HEK293 (cell line): ENCODE results near the gene ADAMTS20.

Experiments
- HOXD13 ChIP-seq: sonication (generic); formaldehyde crosslinking; IDR thresholded peaks from 2 replicates; pipeline ENCODE4 v1.8.0; 2022; ENCODE audit warnings: missing genetic modification reagents, borderline replicate concordance
- KLF7 ChIP-seq: fragments of 450-650 bp; formaldehyde crosslinking; IDR thresholded peaks from 2 replicates; pipeline ENCODE4 v1.5.1; 2016; ENCODE audit warnings: missing biosample characterization, missing genetic modification characterization, borderline replicate concordance
- MZF1 ChIP-seq: fragments of 450-650 bp; formaldehyde crosslinking; IDR thresholded peaks from 2 replicates; pipeline ENCODE4 v1.5.1; 2017; ENCODE audit warnings: missing biosample characterization, missing genetic modification characterization, borderline replicate concordance
- ZBTB1 ChIP-seq: fragments of 450-650 bp; formaldehyde crosslinking; IDR thresholded peaks from 2 replicates; pipeline ENCODE4 v1.5.1; 2016; ENCODE audit warnings: missing biosample characterization, missing genetic modification characterization
- ZBTB17 ChIP-seq: fragments of 450-650 bp; formaldehyde crosslinking; IDR thresholded peaks from 2 replicates; pipeline ENCODE4 v1.5.1; 2016; ENCODE audit warnings: missing biosample characterization, missing genetic modification characterization
- ZFP3 ChIP-seq: fragments of 450-650 bp; formaldehyde crosslinking; IDR thresholded peaks from 2 replicates; pipeline ENCODE4 v1.5.1; 2016; ENCODE audit warnings: low read depth, missing biosample characterization, missing genetic modification characterization
- ZIC2 ChIP-seq: fragments of 450-650 bp; formaldehyde crosslinking; IDR thresholded peaks from 2 replicates; pipeline ENCODE4 v1.5.1; 2016; ENCODE audit warnings: missing biosample characterization, missing genetic modification characterization
- ZNF155 ChIP-seq: fragments of 450-650 bp; formaldehyde crosslinking; IDR thresholded peaks from 2 replicates; pipeline ENCODE4 v1.5.1; 2016; ENCODE audit warnings: missing biosample characterization, missing genetic modification characterization
- ZNF174 ChIP-seq: fragments of 450-650 bp; formaldehyde crosslinking; IDR thresholded peaks from 2 replicates; pipeline ENCODE4 v1.5.0; 2017; ENCODE audit warnings: missing biosample characterization, mild to moderate bottlenecking, missing genetic modification characterization
- ZNF24 ChIP-seq: fragments of 450-650 bp; formaldehyde crosslinking; IDR thresholded peaks from 2 replicates; pipeline ENCODE4 v1.5.1; 2016; ENCODE audit warnings: missing biosample characterization, missing genetic modification characterization
- ZNF292 ChIP-seq: fragments of 450-650 bp; formaldehyde crosslinking; IDR thresholded peaks from 2 replicates; pipeline ENCODE4 v1.5.1; 2016; ENCODE audit warnings: low read depth, missing biosample characterization, missing genetic modification characterization, borderline replicate concordance
- ZNF302 ChIP-seq: fragments of 450-650 bp; formaldehyde crosslinking; IDR thresholded peaks from 2 replicates; pipeline ENCODE4 v1.5.1; 2016; ENCODE audit warnings: missing biosample characterization, missing genetic modification characterization, low read depth
- ZNF366 ChIP-seq: fragments of 450-650 bp; formaldehyde crosslinking; conservative IDR thresholded peaks from 2 replicates; pipeline ENCODE4 v1.5.1; 2016; ENCODE audit warnings: missing biosample characterization, missing genetic modification characterization
- ZNF37A ChIP-seq: fragments of 450-650 bp; IDR thresholded peaks from 2 replicates; pipeline ENCODE4 v1.5.1; 2018; ENCODE audit warnings: missing biosample characterization, missing genetic modification characterization
- ZNF391 ChIP-seq: fragments of 450-650 bp; formaldehyde crosslinking; IDR thresholded peaks from 2 replicates; pipeline ENCODE4 v1.5.1; 2016; ENCODE audit warnings: low read depth, missing biosample characterization, missing genetic modification characterization, borderline replicate concordance
- ZNF426 ChIP-seq: fragments of 450-650 bp; formaldehyde crosslinking; IDR thresholded peaks from 2 replicates; pipeline ENCODE4 v1.5.1; 2017; ENCODE audit warnings: missing biosample characterization, missing genetic modification characterization, mild to moderate bottlenecking, inconsistent platforms, moderate library complexity
- ZNF610 ChIP-seq: fragments of 450-650 bp; formaldehyde crosslinking; IDR thresholded peaks from 2 replicates; pipeline ENCODE4 v1.5.1; 2016; ENCODE audit warnings: missing biosample characterization, missing genetic modification characterization, borderline replicate concordance
- ZNF629 ChIP-seq: fragments of 450-650 bp; formaldehyde crosslinking; IDR thresholded peaks from 2 replicates; pipeline ENCODE4 v1.5.1; 2017; ENCODE audit warnings: missing biosample characterization, missing genetic modification characterization
- ZNF791 ChIP-seq: fragments of 450-650 bp; formaldehyde crosslinking; IDR thresholded peaks from 2 replicates; pipeline ENCODE4 v1.5.1; 2016; ENCODE audit warnings: missing biosample characterization, missing genetic modification characterization
- ZSCAN30 ChIP-seq: fragments of 450-650 bp; IDR thresholded peaks from 2 replicates; pipeline ENCODE4 v1.5.1; 2018; ENCODE audit warnings: missing biosample characterization, mild to moderate bottlenecking, missing genetic modification characterization, moderate library complexity
- TF ChIP-seq, protein P1 (sequence below): fragments of 450-650 bp; formaldehyde crosslinking; IDR thresholded peaks from 2 replicates; pipeline ENCODE4 v1.5.1; 2016; ENCODE audit warnings: missing biosample characterization, missing genetic modification characterization
- TF ChIP-seq, protein P2 (sequence below): fragments of 450-650 bp; formaldehyde crosslinking; IDR thresholded peaks from 2 replicates; pipeline ENCODE4 v1.5.1; 2016; ENCODE audit warnings: missing biosample characterization, missing genetic modification characterization
- TF ChIP-seq, protein P3 (sequence below): fragments of 450-650 bp; formaldehyde crosslinking; IDR thresholded peaks from 2 replicates; pipeline ENCODE4 v1.5.1; 2016; ENCODE audit warnings: missing biosample characterization, missing genetic modification characterization
- TF ChIP-seq, protein P4 (sequence below): fragments of 450-650 bp; formaldehyde crosslinking; IDR thresholded peaks from 2 replicates; pipeline ENCODE4 v1.5.1; 2017; ENCODE audit warnings: missing biosample characterization, mild to moderate bottlenecking, missing genetic modification characterization, moderate library complexity
- TF ChIP-seq, protein P5 (sequence below): fragments of 450-650 bp; formaldehyde crosslinking; IDR thresholded peaks from 2 replicates; pipeline ENCODE4 v1.5.1; 2017; ENCODE audit warnings: missing biosample characterization, missing genetic modification characterization
- TF ChIP-seq, protein P6 (sequence below): fragments of 450-650 bp; IDR thresholded peaks from 2 replicates; pipeline ENCODE4 v1.5.1; 2018; ENCODE audit warnings: missing biosample characterization, mild to moderate bottlenecking, missing genetic modification characterization
- TF ChIP-seq, protein P7 (sequence below): fragments of 450-650 bp; formaldehyde crosslinking; IDR thresholded peaks from 2 replicates; pipeline ENCODE4 v1.5.1; 2016; ENCODE audit warnings: missing biosample characterization, missing genetic modification characterization

ADAMTS20 gene

DNA sequence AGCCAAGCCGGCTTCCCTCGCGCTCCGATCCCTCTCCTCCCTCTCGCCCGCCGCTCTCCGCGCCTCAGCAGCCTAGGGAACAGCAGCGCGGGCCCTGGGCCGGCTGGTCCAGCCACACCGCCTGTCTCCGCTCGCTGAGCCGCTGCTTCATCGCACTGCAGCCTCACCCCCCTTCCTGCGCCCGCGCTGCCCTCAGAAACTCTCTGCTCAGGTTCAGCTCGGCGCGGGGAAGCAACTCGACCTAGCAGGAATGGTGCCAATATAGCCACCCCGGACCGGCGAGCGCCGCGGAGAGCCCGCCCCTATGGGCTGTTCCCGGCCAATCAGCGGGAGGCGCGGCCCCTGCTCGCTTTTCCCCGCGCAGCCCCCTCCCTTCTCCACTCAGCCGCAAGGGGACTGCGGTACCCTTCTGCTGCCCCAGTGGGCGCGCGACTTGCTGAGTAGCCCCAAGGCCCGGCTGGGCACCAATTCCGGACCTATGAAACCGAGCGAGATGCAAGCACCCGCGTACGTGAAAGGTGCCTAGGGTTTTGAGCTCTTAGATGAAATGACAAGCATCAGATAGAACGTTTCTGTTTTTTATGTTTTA is at the start of gene ADAMTS20 (continued):
- TF ChIP-seq, protein P1, sequence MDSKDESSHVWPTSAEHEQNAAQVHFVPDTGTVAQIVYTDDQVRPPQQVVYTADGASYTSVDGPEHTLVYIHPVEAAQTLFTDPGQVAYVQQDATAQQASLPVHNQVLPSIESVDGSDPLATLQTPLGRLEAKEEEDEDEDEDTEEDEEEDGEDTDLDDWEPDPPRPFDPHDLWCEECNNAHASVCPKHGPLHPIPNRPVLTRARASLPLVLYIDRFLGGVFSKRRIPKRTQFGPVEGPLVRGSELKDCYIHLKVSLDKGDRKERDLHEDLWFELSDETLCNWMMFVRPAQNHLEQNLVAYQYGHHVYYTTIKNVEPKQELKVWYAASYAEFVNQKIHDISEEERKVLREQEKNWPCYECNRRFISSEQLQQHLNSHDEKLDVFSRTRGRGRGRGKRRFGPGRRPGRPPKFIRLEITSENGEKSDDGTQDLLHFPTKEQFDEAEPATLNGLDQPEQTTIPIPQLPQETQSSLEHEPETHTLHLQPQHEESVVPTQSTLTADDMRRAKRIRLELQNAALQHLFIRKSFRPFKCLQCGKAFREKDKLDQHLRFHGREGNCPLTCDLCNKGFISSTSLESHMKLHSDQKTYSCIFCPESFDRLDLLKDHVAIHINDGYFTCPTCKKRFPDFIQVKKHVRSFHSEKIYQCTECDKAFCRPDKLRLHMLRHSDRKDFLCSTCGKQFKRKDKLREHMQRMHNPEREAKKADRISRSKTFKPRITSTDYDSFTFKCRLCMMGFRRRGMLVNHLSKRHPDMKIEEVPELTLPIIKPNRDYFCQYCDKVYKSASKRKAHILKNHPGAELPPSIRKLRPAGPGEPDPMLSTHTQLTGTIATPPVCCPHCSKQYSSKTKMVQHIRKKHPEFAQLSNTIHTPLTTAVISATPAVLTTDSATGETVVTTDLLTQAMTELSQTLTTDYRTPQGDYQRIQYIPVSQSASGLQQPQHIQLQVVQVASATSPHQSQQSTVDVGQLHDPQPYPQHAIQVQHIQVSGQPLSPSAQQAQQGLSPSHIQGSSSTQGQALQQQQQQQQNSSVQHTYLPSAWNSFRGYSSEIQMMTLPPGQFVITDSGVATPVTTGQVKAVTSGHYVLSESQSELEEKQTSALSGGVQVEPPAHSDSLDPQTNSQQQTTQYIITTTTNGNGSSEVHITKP, result peak; percentile 60; the same call in 1 of the 2 replicates
- TF ChIP-seq, protein P2, sequence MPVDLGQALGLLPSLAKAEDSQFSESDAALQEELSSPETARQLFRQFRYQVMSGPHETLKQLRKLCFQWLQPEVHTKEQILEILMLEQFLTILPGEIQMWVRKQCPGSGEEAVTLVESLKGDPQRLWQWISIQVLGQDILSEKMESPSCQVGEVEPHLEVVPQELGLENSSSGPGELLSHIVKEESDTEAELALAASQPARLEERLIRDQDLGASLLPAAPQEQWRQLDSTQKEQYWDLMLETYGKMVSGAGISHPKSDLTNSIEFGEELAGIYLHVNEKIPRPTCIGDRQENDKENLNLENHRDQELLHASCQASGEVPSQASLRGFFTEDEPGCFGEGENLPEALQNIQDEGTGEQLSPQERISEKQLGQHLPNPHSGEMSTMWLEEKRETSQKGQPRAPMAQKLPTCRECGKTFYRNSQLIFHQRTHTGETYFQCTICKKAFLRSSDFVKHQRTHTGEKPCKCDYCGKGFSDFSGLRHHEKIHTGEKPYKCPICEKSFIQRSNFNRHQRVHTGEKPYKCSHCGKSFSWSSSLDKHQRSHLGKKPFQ (tag by site-specific recombination), result no peak
- TF ChIP-seq ZNF174 (tag by site-specific recombination), result no peak
- no peak for TF ChIP-seq ZFP3 (tag by site-specific recombination)
- TF ChIP-seq ZNF37A, result no peak
- TF ChIP-seq MZF1 (tag by site-specific recombination), result peak; percentile 55
- TF ChIP-seq, protein P3, sequence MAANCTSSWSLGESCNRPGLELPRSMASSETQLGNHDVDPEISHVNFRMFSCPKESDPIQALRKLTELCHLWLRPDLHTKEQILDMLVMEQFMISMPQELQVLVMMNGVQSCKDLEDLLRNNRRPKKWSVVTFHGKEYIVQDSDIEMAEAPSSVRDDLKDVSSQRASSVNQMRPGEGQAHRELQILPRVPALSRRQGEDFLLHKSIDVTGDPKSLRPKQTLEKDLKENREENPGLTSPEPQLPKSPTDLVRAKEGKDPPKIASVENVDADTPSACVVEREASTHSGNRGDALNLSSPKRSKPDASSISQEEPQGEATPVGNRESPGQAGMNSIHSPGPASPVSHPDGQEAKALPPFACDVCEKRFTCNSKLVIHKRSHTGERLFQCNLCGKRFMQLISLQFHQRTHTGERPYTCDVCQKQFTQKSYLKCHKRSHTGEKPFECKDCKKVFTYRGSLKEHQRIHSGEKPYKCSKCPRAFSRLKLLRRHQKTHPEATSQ (tag by site-specific recombination), result no peak
- TF ChIP-seq ZNF629 (tag by site-specific recombination), result peak; percentile 22; the same call in 1 of the 2 replicates
- TF ChIP-seq, protein P4, sequence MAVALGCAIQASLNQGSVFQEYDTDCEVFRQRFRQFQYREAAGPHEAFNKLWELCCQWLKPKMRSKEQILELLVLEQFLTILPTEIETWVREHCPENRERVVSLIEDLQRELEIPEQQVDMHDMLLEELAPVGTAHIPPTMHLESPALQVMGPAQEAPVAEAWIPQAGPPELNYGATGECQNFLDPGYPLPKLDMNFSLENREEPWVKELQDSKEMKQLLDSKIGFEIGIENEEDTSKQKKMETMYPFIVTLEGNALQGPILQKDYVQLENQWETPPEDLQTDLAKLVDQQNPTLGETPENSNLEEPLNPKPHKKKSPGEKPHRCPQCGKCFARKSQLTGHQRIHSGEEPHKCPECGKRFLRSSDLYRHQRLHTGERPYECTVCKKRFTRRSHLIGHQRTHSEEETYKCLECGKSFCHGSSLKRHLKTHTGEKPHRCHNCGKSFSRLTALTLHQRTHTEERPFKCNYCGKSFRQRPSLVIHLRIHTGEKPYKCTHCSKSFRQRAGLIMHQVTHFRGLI, result no peak
- TF ChIP-seq ZNF366, result no peak
- no peak for TF ChIP-seq ZNF302 (tag by site-specific recombination)
- TF ChIP-seq ZNF426 (tag by site-specific recombination), result no peak
- peak; percentile 69 for TF ChIP-seq ZBTB17 (tag by site-specific recombination)
- TF ChIP-seq ZNF610 (tag by site-specific recombination), result peak; percentile 61; the same call in 1 of the 2 replicates
- TF ChIP-seq HOXD13 (CRISPR knock-in tag), result no peak
- TF ChIP-seq, protein P5, sequence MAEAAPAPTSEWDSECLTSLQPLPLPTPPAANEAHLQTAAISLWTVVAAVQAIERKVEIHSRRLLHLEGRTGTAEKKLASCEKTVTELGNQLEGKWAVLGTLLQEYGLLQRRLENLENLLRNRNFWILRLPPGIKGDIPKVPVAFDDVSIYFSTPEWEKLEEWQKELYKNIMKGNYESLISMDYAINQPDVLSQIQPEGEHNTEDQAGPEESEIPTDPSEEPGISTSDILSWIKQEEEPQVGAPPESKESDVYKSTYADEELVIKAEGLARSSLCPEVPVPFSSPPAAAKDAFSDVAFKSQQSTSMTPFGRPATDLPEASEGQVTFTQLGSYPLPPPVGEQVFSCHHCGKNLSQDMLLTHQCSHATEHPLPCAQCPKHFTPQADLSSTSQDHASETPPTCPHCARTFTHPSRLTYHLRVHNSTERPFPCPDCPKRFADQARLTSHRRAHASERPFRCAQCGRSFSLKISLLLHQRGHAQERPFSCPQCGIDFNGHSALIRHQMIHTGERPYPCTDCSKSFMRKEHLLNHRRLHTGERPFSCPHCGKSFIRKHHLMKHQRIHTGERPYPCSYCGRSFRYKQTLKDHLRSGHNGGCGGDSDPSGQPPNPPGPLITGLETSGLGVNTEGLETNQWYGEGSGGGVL, result no peak
- TF ChIP-seq ZNF791 (tag by site-specific recombination), result no peak
- TF ChIP-seq ZSCAN30 (tag by site-specific recombination), result 0 out of 2 replicates have a peak, but pooled peaks have one; percentile 9
- no peak for TF ChIP-seq KLF7 (tag by site-specific recombination)
- no peak for TF ChIP-seq ZNF24
- TF ChIP-seq, protein P6, sequence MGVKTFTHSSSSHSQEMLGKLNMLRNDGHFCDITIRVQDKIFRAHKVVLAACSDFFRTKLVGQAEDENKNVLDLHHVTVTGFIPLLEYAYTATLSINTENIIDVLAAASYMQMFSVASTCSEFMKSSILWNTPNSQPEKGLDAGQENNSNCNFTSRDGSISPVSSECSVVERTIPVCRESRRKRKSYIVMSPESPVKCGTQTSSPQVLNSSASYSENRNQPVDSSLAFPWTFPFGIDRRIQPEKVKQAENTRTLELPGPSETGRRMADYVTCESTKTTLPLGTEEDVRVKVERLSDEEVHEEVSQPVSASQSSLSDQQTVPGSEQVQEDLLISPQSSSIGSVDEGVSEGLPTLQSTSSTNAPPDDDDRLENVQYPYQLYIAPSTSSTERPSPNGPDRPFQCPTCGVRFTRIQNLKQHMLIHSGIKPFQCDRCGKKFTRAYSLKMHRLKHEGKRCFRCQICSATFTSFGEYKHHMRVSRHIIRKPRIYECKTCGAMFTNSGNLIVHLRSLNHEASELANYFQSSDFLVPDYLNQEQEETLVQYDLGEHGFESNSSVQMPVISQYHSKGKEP, result no peak
- TF ChIP-seq ZIC2 (tag by site-specific recombination), result peak; percentile 20; the same call in 1 of the 2 replicates
- TF ChIP-seq, protein P7, sequence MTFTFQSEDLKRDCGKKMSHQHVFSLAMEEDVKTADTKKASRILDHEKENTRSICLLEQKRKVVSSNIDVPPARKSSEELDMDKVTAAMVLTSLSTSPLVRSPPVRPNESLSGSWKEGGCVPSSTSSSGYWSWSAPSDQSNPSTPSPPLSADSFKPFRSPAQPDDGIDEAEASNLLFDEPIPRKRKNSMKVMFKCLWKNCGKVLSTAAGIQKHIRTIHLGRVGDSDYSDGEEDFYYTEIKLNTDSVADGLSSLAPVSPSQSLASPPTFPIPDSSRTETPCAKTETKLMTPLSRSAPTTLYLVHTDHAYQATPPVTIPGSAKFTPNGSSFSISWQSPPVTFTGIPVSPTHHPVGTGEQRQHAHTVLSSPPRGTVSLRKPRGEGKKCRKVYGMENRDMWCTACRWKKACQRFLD (tag by site-specific recombination), result no peak
- no peak for TF ChIP-seq ZBTB1 (tag by site-specific recombination)
- TF ChIP-seq ZNF391 (tag by site-specific recombination), result peak; percentile 15; the same call in 1 of the 2 replicates
- TF ChIP-seq ZNF155 (tag by site-specific recombination), result no peak
- no peak for TF ChIP-seq ZNF292
